Endothelial cell of umbilical vein (primary cell): Measurements from ENCODE around the gene UGT1A7.

Experiments
- EZH2 ChIP-seq: IDR thresholded peaks from 2 replicates; pipeline ENCODE4 v1.6.1; 2012; ENCODE audit warnings: borderline replicate concordance, low read depth, mild to moderate bottlenecking, moderate library complexity, low read length, inconsistent platforms; ENCODE audit not compliant: severe bottlenecking
- GATA2 ChIP-seq: IDR thresholded peaks from 2 replicates; pipeline ENCODE4 v1.7.0; 2011; ENCODE audit warnings: low read depth, mild to moderate bottlenecking, moderate library complexity, mixed read lengths, low read length; ENCODE audit not compliant: insufficient read length, insufficient read depth
- POLR2A ChIP-seq: IDR thresholded peaks from 2 replicates; pipeline ENCODE4 v1.6.1; 2012; ENCODE audit warnings: low read depth, mild to moderate bottlenecking, control low read depth, low read length
- POLR2AphosphoS5 ChIP-seq: IDR thresholded peaks from 2 replicates; pipeline ENCODE4 v1.6.1; 2012; ENCODE audit warnings: low read depth, mild to moderate bottlenecking, control low read depth, low read length, moderate library complexity; ENCODE audit not compliant: insufficient read depth
- TF ChIP-seq, protein P1 (sequence below), 2 donors: IDR thresholded peaks; 1 replicate in 1 of 2; 2 replicates in 1 of 2; pipeline ENCODE4 v1.5.1; 2011; ENCODE audit warnings: low read length in 2 of 2, mild to moderate bottlenecking in 2 of 2, moderate library complexity in 2 of 2, control low read depth in 1 of 2, inconsistent platforms in 1 of 2, low read depth in 1 of 2; ENCODE audit not compliant: insufficient read depth in 1 of 2; ENCODE audit errors: extremely low read depth in 1 of 2
- TF ChIP-seq, protein P2 (sequence below): IDR thresholded peaks from 2 replicates; pipeline ENCODE4 v1.6.1; 2011; ENCODE audit not compliant: insufficient read depth, insufficient read length

DNA sequence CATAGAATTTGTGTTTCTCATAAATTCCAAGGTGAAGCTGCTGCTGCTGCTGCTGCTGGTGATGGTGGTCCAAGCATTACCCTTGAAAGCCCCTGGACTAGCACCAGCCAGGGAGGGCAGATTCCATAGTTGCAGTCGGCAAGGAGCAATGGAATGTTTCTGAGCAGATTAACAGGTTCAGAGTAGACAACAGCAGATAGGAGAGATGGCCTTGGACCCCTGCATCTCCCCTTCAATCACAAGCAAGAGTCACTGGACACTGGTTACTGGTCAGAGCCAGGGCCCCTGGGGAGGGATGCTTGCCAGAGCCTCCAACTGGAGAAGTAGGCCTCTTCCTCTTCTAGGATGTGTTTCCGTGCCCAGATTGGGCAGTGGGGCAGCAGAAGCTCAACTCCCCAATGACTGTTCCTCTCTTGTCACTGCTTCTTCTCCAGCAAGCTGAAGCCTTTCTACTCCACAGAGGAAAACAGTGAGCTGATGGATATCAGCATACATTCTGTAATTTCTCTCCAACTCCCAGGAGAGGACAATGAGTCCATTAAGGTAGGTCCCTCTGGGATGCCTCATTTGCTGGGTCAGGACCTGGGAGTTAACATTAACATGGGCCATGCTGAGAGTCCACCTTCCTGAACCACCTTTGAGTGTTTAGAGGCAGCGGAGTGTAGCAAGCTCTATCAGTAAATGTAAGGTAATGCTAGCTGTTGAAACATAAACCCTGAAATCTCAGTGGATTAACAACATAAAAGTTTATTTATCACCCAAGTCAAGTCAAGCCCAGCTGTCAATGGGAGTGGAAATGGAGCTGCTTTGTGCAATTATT lies 131.7 kb downstream of the UGT1A7 start:
- TF ChIP-seq, protein P1, sequence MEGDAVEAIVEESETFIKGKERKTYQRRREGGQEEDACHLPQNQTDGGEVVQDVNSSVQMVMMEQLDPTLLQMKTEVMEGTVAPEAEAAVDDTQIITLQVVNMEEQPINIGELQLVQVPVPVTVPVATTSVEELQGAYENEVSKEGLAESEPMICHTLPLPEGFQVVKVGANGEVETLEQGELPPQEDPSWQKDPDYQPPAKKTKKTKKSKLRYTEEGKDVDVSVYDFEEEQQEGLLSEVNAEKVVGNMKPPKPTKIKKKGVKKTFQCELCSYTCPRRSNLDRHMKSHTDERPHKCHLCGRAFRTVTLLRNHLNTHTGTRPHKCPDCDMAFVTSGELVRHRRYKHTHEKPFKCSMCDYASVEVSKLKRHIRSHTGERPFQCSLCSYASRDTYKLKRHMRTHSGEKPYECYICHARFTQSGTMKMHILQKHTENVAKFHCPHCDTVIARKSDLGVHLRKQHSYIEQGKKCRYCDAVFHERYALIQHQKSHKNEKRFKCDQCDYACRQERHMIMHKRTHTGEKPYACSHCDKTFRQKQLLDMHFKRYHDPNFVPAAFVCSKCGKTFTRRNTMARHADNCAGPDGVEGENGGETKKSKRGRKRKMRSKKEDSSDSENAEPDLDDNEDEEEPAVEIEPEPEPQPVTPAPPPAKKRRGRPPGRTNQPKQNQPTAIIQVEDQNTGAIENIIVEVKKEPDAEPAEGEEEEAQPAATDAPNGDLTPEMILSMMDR (IDR thresholded peaks at IDR 0.05; ENCODE audit: extremely low read depth in 1 of 2, insufficient read depth in 1 of 2, low read depth in 1 of 2, low read length in 2 of 2) = no peak
- no peak for TF ChIP-seq POLR2A
- TF ChIP-seq GATA2 = no peak
- TF ChIP-seq EZH2 = no peak
- TF ChIP-seq POLR2AphosphoS5 = no peak
- TF ChIP-seq, protein P2, sequence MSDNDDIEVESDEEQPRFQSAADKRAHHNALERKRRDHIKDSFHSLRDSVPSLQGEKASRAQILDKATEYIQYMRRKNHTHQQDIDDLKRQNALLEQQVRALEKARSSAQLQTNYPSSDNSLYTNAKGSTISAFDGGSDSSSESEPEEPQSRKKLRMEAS = no peak
